CD14-positive monocyte (primary cell): ENCODE measurements around the gene PROZ. TPM values are rescaled to one million over a fixed set of nuclear protein-coding genes. Genes with fewer than 3 reads are reported as not detected.

ENCODE experiments used
- DNase-seq, 3 donors: peaks; one replicate each; pipeline ENCODE4 v3.0.0-alpha.2; 2011 to 2022
- H2AFZ ChIP-seq: 2 replicates; pipeline ENCODE4 v1.6.0; 2012; ENCODE audit warnings: mild to moderate bottlenecking, low read depth, low read length, inconsistent platforms; ENCODE audit not compliant: insufficient read depth, poor library complexity, severe bottlenecking
- H3K27ac ChIP-seq, 2 donors: 1 replicate in 1 of 2; 2 replicates in 1 of 2; pipeline ENCODE4 v1.5.1; 2012 to 2013; ENCODE audit warnings: low read length in 2 of 2, control low read depth in 1 of 2, inconsistent platforms in 1 of 2, low read depth in 1 of 2, mild to moderate bottlenecking in 1 of 2
- H3K27me3 ChIP-seq, 2 donors: one replicate each; pipeline versions ENCODE4 v1.6.0 to v1.6.1; 2011 to 2013; ENCODE audit warnings: low read length in 2 of 2; ENCODE audit not compliant: control insufficient read depth in 2 of 2, insufficient read depth in 2 of 2
- H3K36me3 ChIP-seq, 2 donors: replicated peaks in 1 of 2; 1 replicate in 1 of 2; 2 replicates in 1 of 2; pipeline versions ENCODE4 v1.5.1 to v1.6.1; 2012 to 2013; ENCODE audit warnings: low read length in 2 of 2, control low read depth in 1 of 2, inconsistent platforms in 1 of 2, mild to moderate bottlenecking in 1 of 2; ENCODE audit not compliant: insufficient read depth in 2 of 2, control insufficient read depth in 1 of 2
- H3K4me1 ChIP-seq, 2 donors: 1 replicate in 1 of 2; 2 replicates in 1 of 2; pipeline versions ENCODE4 v1.5.1 to v1.6.1; 2012 to 2013; ENCODE audit warnings: low read length in 2 of 2, control low read depth in 1 of 2, inconsistent platforms in 1 of 2, mild to moderate bottlenecking in 1 of 2, moderate library complexity in 1 of 2; ENCODE audit not compliant: insufficient read depth in 2 of 2, control insufficient read depth in 1 of 2
- H3K4me2 ChIP-seq: replicated peaks from 2 replicates; pipeline ENCODE3; 2012; ENCODE audit warnings: low read length, moderate library complexity, mild to moderate bottlenecking; ENCODE audit not compliant: poor library complexity, severe bottlenecking; ENCODE audit errors: extremely low read depth
- H3K4me3 ChIP-seq, 3 experiments: fragments of 200-600 bp in 1 of 3; sonication (generic) in 1 of 3; replicated peaks in 1 of 3; 1 replicate in 2 of 3; 2 replicates in 1 of 3; pipeline ENCODE4 v1.5.1; 2011 to 2013; ENCODE audit warnings: low read length in 3 of 3, mild to moderate bottlenecking in 3 of 3, control low read depth in 2 of 3, low read depth in 2 of 3, inconsistent platforms in 1 of 3, moderate library complexity in 1 of 3
- H3K79me2 ChIP-seq: 2 replicates; pipeline ENCODE4 v1.6.0; 2012; ENCODE audit warnings: mild to moderate bottlenecking, control low read depth, inconsistent platforms, low read length, moderate library complexity; ENCODE audit not compliant: insufficient read depth
- H3K9ac ChIP-seq: 2 replicates; pipeline ENCODE4 v1.6.0; 2017; ENCODE audit warnings: low read length, mild to moderate bottlenecking; ENCODE audit not compliant: insufficient read depth, poor library complexity, severe bottlenecking
- H3K9me3 ChIP-seq, 2 donors: replicated peaks in 1 of 2; 1 replicate in 1 of 2; 2 replicates in 1 of 2; pipeline versions ENCODE4 v1.5.1 to v1.6.1; 2012 to 2013; ENCODE audit warnings: low read length in 2 of 2, control low read depth in 1 of 2; ENCODE audit not compliant: control insufficient read depth in 1 of 2, insufficient read depth in 1 of 2
- H4K20me1 ChIP-seq: 2 replicates; pipeline ENCODE4 v1.6.0; 2012; ENCODE audit warnings: mild to moderate bottlenecking, low read length, control low read depth, moderate library complexity; ENCODE audit not compliant: insufficient read depth
- H3K27ac Mint-ChIP-seq, 7 donors: one replicate each; pipeline ENCODE4 v1.8.0; 2020; ENCODE audit warnings: mild to moderate bottlenecking in 7 of 7, mixed read lengths in 7 of 7, moderate library complexity in 6 of 7, inconsistent platforms in 2 of 7
- H3K27me3 Mint-ChIP-seq, 3 donors: one replicate each; pipeline ENCODE4 v1.8.0; 2021 to 2022; ENCODE audit warnings: low read depth in 3 of 3, mild to moderate bottlenecking in 3 of 3, mixed read lengths in 3 of 3, moderate library complexity in 3 of 3, inconsistent platforms in 1 of 3
- H3K36me3 Mint-ChIP-seq, 2 donors: one replicate each; pipeline ENCODE4 v1.8.0; 2020; ENCODE audit warnings: mixed read lengths in 2 of 2, inconsistent platforms in 1 of 2, mild to moderate bottlenecking in 1 of 2
- H3K4me1 Mint-ChIP-seq: one replicate; pipeline ENCODE4 v1.8.0; 2020; ENCODE audit warnings: mild to moderate bottlenecking, mixed read lengths
- H3K4me3 Mint-ChIP-seq, 2 donors: one replicate each; pipeline ENCODE4 v1.8.0; 2020; ENCODE audit warnings: mild to moderate bottlenecking in 2 of 2, mixed read lengths in 2 of 2, moderate library complexity in 1 of 2
- H3K9me3 Mint-ChIP-seq, 7 donors: one replicate each; pipeline ENCODE4 v1.8.0; 2020 to 2022; ENCODE audit warnings: mixed read lengths in 7 of 7, mild to moderate bottlenecking in 6 of 7, moderate library complexity in 6 of 7, inconsistent platforms in 2 of 7
- CTCF ChIP-seq: fragments of 200-600 bp; IDR thresholded peaks from one replicate; pipeline ENCODE4 v1.8.0; 2022; ENCODE audit warnings: antibody characterized with exemption, mild to moderate bottlenecking
- WGBS: methylation state at CpG from one replicate; pipeline ENCODE4 v1.1.5; 2013; ENCODE audit warnings: missing lambda C conversion rate; ENCODE audit not compliant: insufficient coverage; 5-methylcytosine and 5-hydroxymethylcytosine counted together
- intact Hi-C, 2 donors: fragments of 100-400 bp; cut with micrococcal nuclease; formaldehyde crosslinking; loops; one replicate each; pipeline versions ENCODE4 v1.15.0 to v1.15.1; 2023
- polyA plus RNA-seq, 3 donors: library from polyadenylated mRNA; depleted of rRNA in 1 of 3; unstranded in 2 of 3; stranded (reverse) in 1 of 3; fragments of 300-500 nt in 2 of 3; fragments of >200 nt in 1 of 3; fragmentation: Illumina TruSeq in 2 of 3; gene quantifications; 1 replicate in 2 of 3; 2 replicates in 1 of 3; pipeline ENCODE4 v1.2.3, GENCODE V29; 2012 to 2021

PROZ gene
- polyA plus RNA-seq, 3 donors, result not detected

- H3K4me1 ChIP-seq, result peaks cover 3 to 5% of the 10 kb centered on the region in 2 donors
- peaks cover 64 to 76% of the 10 kb centered on the region in 2 donors for H3K36me3 ChIP-seq
- H3K4me2 ChIP-seq, result no peak overlapping the region
- H3K4me1 Mint-ChIP-seq, result peaks cover 2% of the 10 kb centered on the region
- no peaks in the 10 kb centered on the region for H3K79me2 ChIP-seq
- H4K20me1 ChIP-seq, result no peaks in the 10 kb centered on the region
- no peaks in the 10 kb centered on the region for H3K9me3 Mint-ChIP-seq
- H3K27me3 ChIP-seq, result no peaks in the 10 kb centered on the region
- intact Hi-C loops, result no loop called here
- H3K4me3 ChIP-seq, result no peak overlapping the region
- no peak overlapping the region for H2AFZ ChIP-seq
- peaks cover 75 to 80% of the 10 kb centered on the region in 2 donors for H3K36me3 Mint-ChIP-seq
- no peak for DNase-seq
- TF ChIP-seq CTCF, result no peak
- peak overlapping the region in 2 of 7 donors; percentile 42 to 77 for H3K27ac Mint-ChIP-seq
- H3K9ac ChIP-seq, result no peak overlapping the region
- no peak overlapping the region for H3K4me3 Mint-ChIP-seq
- peaks cover 0 to 2% (median 0%) of the 10 kb centered on the region in 3 donors for H3K27me3 Mint-ChIP-seq
- no peaks in the 10 kb centered on the region for H3K9me3 ChIP-seq
- H3K27ac ChIP-seq, result peak overlapping the region in 1 of 2 donors; percentile 18
- WGBS, result 97% methylated on average over 4 of the region's 4 CpGs
These were observed 23.6 kb downstream of the PROZ start for GRCh38 chr13:113182046-113182445.

GRCh38 chr13:113183450-113184129, 25.1 kb downstream of the PROZ start:
- no peaks in the 10 kb centered on the region for H3K9me3 Mint-ChIP-seq
- no peaks in the 10 kb centered on the region for H4K20me1 ChIP-seq
- no peak for DNase-seq
- intact Hi-C loops, result no loop called here
- H3K27ac ChIP-seq, result no peak overlapping the region
- no peaks in the 10 kb centered on the region for H3K27me3 ChIP-seq
- H3K27me3 Mint-ChIP-seq, result peaks cover 0 to 2% (median 0%) of the 10 kb centered on the region in 3 donors
- H2AFZ ChIP-seq, result no peak overlapping the region
- no peak overlapping the region for H3K4me3 Mint-ChIP-seq
- no peak overlapping the region for H3K4me2 ChIP-seq
- no peaks in the 10 kb centered on the region for H3K79me2 ChIP-seq
- H3K9me3 ChIP-seq, result no peaks in the 10 kb centered on the region
- WGBS, result over 99% methylated on average over 12 of the region's 14 CpGs
- H3K27ac Mint-ChIP-seq, result no peak overlapping the region
- no peak overlapping the region for H3K9ac ChIP-seq
- H3K4me3 ChIP-seq, result no peak overlapping the region
- peaks cover 11% of the 10 kb centered on the region for H3K4me1 Mint-ChIP-seq
- peaks cover 0 to 10% of the 10 kb centered on the region in 2 donors for H3K4me1 ChIP-seq
- TF ChIP-seq CTCF, result no peak
- H3K36me3 Mint-ChIP-seq, result peaks cover 77 to 84% of the 10 kb centered on the region in 2 donors
- H3K36me3 ChIP-seq, result peaks cover 64 to 76% of the 10 kb centered on the region in 2 donors
